WTC11 (cell line): Measurements from ENCODE around the gene CTTN. TPM values are rescaled to one million over a fixed set of nuclear protein-coding genes. Genes with fewer than 3 reads are reported as not detected.

Experiments used
- ATAC-seq: fragments of 200-7000 bp; cut with Tn5 transposase; 2 replicates; pipeline ENCODE4 v1.10.0; 2021; ENCODE audit warnings: mild to moderate bottlenecking, moderate library complexity
- CTCF ChIA-PET: fragments of 300-600 bp; sonication (Branson Sonifier 250); formaldehyde crosslinking; loops from one replicate; lab custom pipeline; 2021; ENCODE audit warnings: antibody characterized with exemption; lab: Charles Lee
- POLR2A ChIA-PET: fragments of 350-600 bp; sonication (Branson Sonifier 250); formaldehyde crosslinking; loops from one replicate; lab custom pipeline; 2021; ENCODE audit warnings: antibody characterized with exemption; lab: Charles Lee
- DNase-seq: peaks from one replicate; pipeline ENCODE4 v3.0.0; 2021; ENCODE audit warnings: low spot score
- H3K27ac Mint-ChIP-seq: 2 replicates; pipeline ENCODE4 v1.8.0; 2021; ENCODE audit warnings: mixed read lengths
- H3K27me3 Mint-ChIP-seq: 2 replicates; pipeline ENCODE4 v1.8.0; 2021; ENCODE audit warnings: low read depth, mild to moderate bottlenecking, moderate library complexity, mixed read lengths
- H3K36me3 Mint-ChIP-seq: 2 replicates; pipeline ENCODE4 v1.8.0; 2021; ENCODE audit warnings: mixed read lengths
- H3K4me1 Mint-ChIP-seq: 2 replicates; pipeline ENCODE4 v1.8.0; 2022; ENCODE audit warnings: mixed read lengths
- H3K4me3 Mint-ChIP-seq: 2 replicates; pipeline ENCODE4 v1.8.0; 2021; ENCODE audit warnings: mild to moderate bottlenecking, moderate library complexity, mixed read lengths
- H3K9me3 Mint-ChIP-seq: 2 replicates; pipeline ENCODE4 v1.8.0; 2021; ENCODE audit warnings: mixed read lengths
- ATF1 ChIP-seq: sonication (generic); formaldehyde crosslinking; IDR thresholded peaks from 2 replicates; pipeline ENCODE4 v1.8.1; 2023; ENCODE audit warnings: mild to moderate bottlenecking, moderate library complexity, missing genetic modification reagents
- SMAD4 ChIP-seq: sonication (generic); formaldehyde crosslinking; IDR thresholded peaks from 2 replicates; pipeline ENCODE4 v1.8.0; 2022; ENCODE audit warnings: mild to moderate bottlenecking, missing genetic modification reagents
- ZNF138 ChIP-seq: sonication (generic); formaldehyde crosslinking; conservative IDR thresholded peaks from 2 replicates; pipeline ENCODE4 v1.8.1; 2022; ENCODE audit warnings: mild to moderate bottlenecking, moderate library complexity, missing genetic modification reagents
- ZNF317 ChIP-seq: sonication (generic); formaldehyde crosslinking; IDR thresholded peaks from 2 replicates; pipeline ENCODE4 v1.8.1; 2023; ENCODE audit warnings: low read depth, mild to moderate bottlenecking, moderate library complexity, missing genetic modification reagents, borderline replicate concordance
- ZNF416 ChIP-seq: fragments of 250-450 bp; sonication (Bioruptor Pico); IDR thresholded peaks from 2 replicates; pipeline ENCODE4 v1.9.0; 2021; ENCODE audit warnings: mild to moderate bottlenecking, inconsistent platforms
- ZNF671 ChIP-seq: fragments of 250-450 bp; sonication (Bioruptor Pico); IDR thresholded peaks from 2 replicates; pipeline ENCODE4 v1.8.0; 2021; ENCODE audit warnings: mild to moderate bottlenecking
- total RNA-seq: library from RNA; stranded (reverse); gene quantifications from 3 replicates; pipeline ENCODE4 v1.2.3, GENCODE V29; 2021
- TF ChIP-seq, protein P1 (sequence below): sonication (generic); formaldehyde crosslinking; IDR thresholded peaks from 2 replicates; pipeline ENCODE4 v1.8.0; 2022; ENCODE audit warnings: mild to moderate bottlenecking, missing genetic modification reagents
- TF ChIP-seq, protein P2 (sequence below): sonication (generic); formaldehyde crosslinking; IDR thresholded peaks from 2 replicates; pipeline ENCODE4 v1.8.1; 2023; ENCODE audit warnings: mild to moderate bottlenecking, missing genetic modification reagents
- TF ChIP-seq, protein P3 (sequence below): sonication (generic); formaldehyde crosslinking; IDR thresholded peaks from 2 replicates; pipeline ENCODE4 v1.8.0; 2022; ENCODE audit warnings: mild to moderate bottlenecking, missing genetic modification reagents
- TF ChIP-seq, protein P4 (sequence below): fragments of 250-450 bp; sonication (Bioruptor Pico); IDR thresholded peaks from 2 replicates; pipeline ENCODE4 v1.9.0; 2021; ENCODE audit warnings: mild to moderate bottlenecking
- TF ChIP-seq, protein P5 (sequence below): sonication (generic); formaldehyde crosslinking; IDR thresholded peaks from 2 replicates; pipeline ENCODE4 v1.8.1; 2022; ENCODE audit warnings: mild to moderate bottlenecking, moderate library complexity, missing genetic modification reagents
- TF ChIP-seq, protein P6 (sequence below): fragments of 250-450 bp; sonication (Bioruptor Pico); conservative IDR thresholded peaks from 2 replicates; pipeline ENCODE4 v1.9.0; 2021; ENCODE audit warnings: mild to moderate bottlenecking
- TF ChIP-seq, protein P7 (sequence below): sonication (generic); formaldehyde crosslinking; IDR thresholded peaks from 2 replicates; pipeline ENCODE4 v1.8.1; 2023; ENCODE audit warnings: mild to moderate bottlenecking, missing genetic modification reagents, borderline replicate concordance
- TF ChIP-seq, protein P8 (sequence below): sonication (generic); formaldehyde crosslinking; IDR thresholded peaks from 2 replicates; pipeline ENCODE4 v1.8.1; 2023; ENCODE audit warnings: mild to moderate bottlenecking, missing genetic modification reagents
- TF ChIP-seq, protein P9 (sequence below): sonication (generic); formaldehyde crosslinking; IDR thresholded peaks from 2 replicates; pipeline ENCODE4 v1.8.1; 2022; ENCODE audit warnings: low read depth, missing genetic modification reagents, borderline replicate concordance

CTTN gene
- total RNA-seq, 1 experiment from 2014 or later, result 281 TPM

DNA sequence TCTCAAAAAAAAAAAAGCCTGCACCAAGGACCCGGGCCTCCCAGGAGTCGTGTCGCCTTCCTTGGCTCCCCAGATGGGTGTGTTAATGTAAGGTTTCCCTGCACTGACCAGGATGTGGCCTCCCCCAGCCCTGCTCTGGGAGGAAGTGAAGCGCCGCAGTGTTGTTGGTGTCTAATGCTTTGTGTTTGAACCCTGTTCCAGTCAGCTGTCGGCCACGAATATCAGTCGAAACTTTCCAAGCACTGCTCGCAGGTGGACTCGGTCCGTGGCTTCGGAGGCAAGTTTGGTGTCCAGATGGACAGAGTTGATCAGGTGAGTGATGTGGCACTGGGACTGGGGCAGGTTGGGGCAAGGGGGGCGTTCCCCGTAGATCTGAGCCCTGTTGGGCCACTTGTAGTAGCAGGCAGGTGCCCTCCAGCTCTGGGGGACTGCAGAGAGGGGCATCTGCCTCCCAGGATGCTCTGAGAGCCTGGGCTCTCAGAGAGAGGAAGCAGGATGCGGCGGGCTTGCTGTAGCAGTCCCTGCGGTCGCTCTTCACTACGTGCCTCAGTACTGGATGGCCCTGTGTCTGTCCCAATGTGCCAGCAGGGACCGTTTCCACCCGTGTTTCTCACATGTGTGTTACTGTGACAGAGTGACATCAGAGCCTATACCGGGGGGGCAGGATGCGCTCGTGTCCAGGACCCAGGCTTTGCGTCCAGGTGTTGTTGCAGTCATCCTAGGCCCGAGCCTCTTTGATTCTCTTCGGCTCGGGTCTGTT, 16.2 kb downstream of the CTTN start:
- no peak overlapping the region for H3K4me3 Mint-ChIP-seq
- no peaks in the 10 kb centered on the region for H3K4me1 Mint-ChIP-seq
- H3K27me3 Mint-ChIP-seq, result no peaks in the 10 kb centered on the region
- H3K9me3 Mint-ChIP-seq, result no peaks in the 10 kb centered on the region
- H3K36me3 Mint-ChIP-seq, result peaks cover 81% of the 10 kb centered on the region
- H3K27ac Mint-ChIP-seq, result no peak overlapping the region
- ChIA-PET POLR2A (no interaction called here), CTCF (interaction anchor here (0.7 to 0.8 kb wide), 2 partner anchors 10 to 306 kb away, joined by 3 read pairs; no protein-coding TSS in a partner anchor)
- DNase-seq (no peak), ATAC-seq (no peak)
- TF ChIP-seq, protein P1, sequence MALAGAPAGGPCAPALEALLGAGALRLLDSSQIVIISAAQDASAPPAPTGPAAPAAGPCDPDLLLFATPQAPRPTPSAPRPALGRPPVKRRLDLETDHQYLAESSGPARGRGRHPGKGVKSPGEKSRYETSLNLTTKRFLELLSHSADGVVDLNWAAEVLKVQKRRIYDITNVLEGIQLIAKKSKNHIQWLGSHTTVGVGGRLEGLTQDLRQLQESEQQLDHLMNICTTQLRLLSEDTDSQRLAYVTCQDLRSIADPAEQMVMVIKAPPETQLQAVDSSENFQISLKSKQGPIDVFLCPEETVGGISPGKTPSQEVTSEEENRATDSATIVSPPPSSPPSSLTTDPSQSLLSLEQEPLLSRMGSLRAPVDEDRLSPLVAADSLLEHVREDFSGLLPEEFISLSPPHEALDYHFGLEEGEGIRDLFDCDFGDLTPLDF (CRISPR knock-in tag), result no peak
- TF ChIP-seq ZNF416 (CRISPR knock-in tag) (no peak), ZNF317 (no peak), ATF1 (CRISPR knock-in tag) (no peak), ZNF138 (CRISPR knock-in tag) (no peak), SMAD4 (CRISPR knock-in tag) (no peak), ZNF671 (no peak)
- TF ChIP-seq, protein P2, sequence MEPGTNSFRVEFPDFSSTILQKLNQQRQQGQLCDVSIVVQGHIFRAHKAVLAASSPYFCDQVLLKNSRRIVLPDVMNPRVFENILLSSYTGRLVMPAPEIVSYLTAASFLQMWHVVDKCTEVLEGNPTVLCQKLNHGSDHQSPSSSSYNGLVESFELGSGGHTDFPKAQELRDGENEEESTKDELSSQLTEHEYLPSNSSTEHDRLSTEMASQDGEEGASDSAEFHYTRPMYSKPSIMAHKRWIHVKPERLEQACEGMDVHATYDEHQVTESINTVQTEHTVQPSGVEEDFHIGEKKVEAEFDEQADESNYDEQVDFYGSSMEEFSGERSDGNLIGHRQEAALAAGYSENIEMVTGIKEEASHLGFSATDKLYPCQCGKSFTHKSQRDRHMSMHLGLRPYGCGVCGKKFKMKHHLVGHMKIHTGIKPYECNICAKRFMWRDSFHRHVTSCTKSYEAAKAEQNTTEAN (CRISPR knock-in tag), result no peak
- TF ChIP-seq, protein P3, sequence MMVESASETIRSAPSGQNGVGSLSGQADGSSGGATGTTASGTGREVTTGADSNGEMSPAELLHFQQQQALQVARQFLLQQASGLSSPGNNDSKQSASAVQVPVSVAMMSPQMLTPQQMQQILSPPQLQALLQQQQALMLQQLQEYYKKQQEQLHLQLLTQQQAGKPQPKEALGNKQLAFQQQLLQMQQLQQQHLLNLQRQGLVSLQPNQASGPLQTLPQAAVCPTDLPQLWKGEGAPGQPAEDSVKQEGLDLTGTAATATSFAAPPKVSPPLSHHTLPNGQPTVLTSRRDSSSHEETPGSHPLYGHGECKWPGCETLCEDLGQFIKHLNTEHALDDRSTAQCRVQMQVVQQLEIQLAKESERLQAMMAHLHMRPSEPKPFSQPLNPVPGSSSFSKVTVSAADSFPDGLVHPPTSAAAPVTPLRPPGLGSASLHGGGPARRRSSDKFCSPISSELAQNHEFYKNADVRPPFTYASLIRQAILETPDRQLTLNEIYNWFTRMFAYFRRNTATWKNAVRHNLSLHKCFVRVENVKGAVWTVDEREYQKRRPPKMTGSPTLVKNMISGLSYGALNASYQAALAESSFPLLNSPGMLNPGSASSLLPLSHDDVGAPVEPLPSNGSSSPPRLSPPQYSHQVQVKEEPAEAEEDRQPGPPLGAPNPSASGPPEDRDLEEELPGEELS (CRISPR knock-in tag), result no peak
- TF ChIP-seq, protein P4, sequence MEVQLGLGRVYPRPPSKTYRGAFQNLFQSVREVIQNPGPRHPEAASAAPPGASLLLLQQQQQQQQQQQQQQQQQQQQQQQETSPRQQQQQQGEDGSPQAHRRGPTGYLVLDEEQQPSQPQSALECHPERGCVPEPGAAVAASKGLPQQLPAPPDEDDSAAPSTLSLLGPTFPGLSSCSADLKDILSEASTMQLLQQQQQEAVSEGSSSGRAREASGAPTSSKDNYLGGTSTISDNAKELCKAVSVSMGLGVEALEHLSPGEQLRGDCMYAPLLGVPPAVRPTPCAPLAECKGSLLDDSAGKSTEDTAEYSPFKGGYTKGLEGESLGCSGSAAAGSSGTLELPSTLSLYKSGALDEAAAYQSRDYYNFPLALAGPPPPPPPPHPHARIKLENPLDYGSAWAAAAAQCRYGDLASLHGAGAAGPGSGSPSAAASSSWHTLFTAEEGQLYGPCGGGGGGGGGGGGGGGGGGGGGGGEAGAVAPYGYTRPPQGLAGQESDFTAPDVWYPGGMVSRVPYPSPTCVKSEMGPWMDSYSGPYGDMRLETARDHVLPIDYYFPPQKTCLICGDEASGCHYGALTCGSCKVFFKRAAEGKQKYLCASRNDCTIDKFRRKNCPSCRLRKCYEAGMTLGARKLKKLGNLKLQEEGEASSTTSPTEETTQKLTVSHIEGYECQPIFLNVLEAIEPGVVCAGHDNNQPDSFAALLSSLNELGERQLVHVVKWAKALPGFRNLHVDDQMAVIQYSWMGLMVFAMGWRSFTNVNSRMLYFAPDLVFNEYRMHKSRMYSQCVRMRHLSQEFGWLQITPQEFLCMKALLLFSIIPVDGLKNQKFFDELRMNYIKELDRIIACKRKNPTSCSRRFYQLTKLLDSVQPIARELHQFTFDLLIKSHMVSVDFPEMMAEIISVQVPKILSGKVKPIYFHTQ, result no peak
- TF ChIP-seq, protein P5, sequence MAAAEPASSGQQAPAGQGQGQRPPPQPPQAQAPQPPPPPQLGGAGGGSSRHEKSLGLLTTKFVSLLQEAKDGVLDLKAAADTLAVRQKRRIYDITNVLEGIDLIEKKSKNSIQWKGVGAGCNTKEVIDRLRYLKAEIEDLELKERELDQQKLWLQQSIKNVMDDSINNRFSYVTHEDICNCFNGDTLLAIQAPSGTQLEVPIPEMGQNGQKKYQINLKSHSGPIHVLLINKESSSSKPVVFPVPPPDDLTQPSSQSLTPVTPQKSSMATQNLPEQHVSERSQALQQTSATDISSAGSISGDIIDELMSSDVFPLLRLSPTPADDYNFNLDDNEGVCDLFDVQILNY (CRISPR knock-in tag), result no peak
- TF ChIP-seq, protein P6, sequence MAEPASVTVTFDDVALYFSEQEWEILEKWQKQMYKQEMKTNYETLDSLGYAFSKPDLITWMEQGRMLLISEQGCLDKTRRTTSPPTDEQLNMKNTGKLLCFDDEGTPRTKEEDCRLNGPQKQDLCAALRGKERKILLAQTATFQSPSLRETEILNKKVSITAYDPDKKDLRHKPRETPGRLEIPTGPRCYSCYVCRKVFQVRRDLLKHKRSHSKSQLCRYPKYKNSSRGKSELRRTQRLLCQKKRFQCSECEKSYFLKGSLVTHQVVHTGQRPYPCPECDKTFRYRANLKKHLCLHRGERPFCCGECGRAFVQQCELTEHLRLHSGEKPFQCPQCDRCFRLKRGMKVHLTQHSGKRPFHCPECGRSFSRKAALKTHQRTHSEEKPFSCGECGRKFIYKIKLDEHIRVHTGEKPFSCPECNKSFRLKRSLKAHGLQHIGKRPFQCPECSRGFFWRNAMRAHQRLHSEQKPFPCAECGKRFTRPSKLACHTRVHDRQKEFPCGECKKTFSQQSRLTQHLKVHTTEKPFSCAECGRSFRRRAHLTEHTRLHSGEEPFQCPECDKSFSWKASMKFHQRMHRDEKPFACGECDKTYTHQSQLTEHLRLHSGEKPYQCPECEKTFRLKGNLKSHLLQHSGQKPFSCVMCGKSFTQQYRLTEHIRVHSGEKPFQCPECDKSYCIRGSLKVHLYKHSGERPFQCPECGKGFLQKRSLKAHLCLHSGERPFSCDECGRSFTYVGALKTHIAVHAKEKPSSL (CRISPR knock-in tag), result no peak
- TF ChIP-seq, protein P7, sequence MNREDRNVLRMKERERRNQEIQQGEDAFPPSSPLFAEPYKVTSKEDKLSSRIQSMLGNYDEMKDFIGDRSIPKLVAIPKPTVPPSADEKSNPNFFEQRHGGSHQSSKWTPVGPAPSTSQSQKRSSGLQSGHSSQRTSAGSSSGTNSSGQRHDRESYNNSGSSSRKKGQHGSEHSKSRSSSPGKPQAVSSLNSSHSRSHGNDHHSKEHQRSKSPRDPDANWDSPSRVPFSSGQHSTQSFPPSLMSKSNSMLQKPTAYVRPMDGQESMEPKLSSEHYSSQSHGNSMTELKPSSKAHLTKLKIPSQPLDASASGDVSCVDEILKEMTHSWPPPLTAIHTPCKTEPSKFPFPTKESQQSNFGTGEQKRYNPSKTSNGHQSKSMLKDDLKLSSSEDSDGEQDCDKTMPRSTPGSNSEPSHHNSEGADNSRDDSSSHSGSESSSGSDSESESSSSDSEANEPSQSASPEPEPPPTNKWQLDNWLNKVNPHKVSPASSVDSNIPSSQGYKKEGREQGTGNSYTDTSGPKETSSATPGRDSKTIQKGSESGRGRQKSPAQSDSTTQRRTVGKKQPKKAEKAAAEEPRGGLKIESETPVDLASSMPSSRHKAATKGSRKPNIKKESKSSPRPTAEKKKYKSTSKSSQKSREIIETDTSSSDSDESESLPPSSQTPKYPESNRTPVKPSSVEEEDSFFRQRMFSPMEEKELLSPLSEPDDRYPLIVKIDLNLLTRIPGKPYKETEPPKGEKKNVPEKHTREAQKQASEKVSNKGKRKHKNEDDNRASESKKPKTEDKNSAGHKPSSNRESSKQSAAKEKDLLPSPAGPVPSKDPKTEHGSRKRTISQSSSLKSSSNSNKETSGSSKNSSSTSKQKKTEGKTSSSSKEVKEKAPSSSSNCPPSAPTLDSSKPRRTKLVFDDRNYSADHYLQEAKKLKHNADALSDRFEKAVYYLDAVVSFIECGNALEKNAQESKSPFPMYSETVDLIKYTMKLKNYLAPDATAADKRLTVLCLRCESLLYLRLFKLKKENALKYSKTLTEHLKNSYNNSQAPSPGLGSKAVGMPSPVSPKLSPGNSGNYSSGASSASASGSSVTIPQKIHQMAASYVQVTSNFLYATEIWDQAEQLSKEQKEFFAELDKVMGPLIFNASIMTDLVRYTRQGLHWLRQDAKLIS, result no peak
- TF ChIP-seq, protein P8, sequence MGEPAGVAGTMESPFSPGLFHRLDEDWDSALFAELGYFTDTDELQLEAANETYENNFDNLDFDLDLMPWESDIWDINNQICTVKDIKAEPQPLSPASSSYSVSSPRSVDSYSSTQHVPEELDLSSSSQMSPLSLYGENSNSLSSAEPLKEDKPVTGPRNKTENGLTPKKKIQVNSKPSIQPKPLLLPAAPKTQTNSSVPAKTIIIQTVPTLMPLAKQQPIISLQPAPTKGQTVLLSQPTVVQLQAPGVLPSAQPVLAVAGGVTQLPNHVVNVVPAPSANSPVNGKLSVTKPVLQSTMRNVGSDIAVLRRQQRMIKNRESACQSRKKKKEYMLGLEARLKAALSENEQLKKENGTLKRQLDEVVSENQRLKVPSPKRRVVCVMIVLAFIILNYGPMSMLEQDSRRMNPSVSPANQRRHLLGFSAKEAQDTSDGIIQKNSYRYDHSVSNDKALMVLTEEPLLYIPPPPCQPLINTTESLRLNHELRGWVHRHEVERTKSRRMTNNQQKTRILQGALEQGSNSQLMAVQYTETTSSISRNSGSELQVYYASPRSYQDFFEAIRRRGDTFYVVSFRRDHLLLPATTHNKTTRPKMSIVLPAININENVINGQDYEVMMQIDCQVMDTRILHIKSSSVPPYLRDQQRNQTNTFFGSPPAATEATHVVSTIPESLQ, result no peak
- TF ChIP-seq, protein P9, sequence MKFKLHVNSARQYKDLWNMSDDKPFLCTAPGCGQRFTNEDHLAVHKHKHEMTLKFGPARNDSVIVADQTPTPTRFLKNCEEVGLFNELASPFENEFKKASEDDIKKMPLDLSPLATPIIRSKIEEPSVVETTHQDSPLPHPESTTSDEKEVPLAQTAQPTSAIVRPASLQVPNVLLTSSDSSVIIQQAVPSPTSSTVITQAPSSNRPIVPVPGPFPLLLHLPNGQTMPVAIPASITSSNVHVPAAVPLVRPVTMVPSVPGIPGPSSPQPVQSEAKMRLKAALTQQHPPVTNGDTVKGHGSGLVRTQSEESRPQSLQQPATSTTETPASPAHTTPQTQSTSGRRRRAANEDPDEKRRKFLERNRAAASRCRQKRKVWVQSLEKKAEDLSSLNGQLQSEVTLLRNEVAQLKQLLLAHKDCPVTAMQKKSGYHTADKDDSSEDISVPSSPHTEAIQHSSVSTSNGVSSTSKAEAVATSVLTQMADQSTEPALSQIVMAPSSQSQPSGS, result no peak
